ENCODE data around the gene HSPA12A.
"Not testable (repeated sequence)": the region's sequence is repeated elsewhere in the genome, so short reads cannot be mapped to it uniquely, and the experiment has no call there.

Gene HSPA12A

DNA sequence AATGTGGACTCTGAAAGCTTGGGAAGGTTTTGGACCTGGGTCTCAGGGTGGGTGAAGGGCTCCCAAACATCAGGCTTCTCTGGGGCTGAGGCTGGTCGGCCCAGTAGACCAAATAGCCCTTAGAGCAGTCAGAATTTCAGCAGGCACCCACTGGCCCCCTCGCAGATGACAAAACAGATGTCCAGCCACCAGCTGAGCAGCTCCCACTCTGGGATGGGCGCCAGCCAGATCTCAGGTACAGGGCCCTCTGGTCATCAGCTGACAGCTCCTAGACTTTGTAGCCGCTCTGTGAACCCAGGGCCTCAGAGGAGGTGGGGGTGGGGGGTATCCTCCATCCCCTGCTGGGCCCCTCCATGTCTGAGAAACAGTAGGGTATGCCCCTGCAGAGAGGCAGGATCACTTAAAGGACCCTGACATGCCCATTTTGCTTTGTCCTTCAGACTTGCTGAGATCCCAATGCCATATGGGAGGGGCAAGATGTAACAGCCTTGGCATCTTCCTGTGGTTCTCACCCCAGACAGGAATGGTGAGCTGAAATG lies 26.5 kb downstream of the HSPA12A start:
- no peak for DNase-seq

DNA sequence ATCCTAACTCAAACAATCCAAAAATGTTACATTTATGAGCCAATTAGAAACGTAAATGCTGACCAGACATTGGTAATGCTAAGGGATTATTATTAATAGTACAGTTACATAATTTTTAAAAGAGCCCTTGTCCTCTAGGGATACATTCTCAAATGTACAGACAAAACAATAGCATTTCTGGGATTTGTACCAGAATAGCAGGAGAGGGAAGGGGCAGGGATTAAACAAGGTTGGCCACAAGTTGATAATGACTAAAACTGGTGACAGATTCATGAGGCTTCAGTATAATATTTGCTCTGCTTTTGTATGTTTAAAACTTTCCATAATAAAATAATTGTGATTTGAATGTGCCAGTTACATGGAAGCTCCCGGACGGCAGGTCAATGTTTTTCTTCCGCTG lies 27.0 kb downstream of the HSPA12A start:
- no peak for DNase-seq

DNA sequence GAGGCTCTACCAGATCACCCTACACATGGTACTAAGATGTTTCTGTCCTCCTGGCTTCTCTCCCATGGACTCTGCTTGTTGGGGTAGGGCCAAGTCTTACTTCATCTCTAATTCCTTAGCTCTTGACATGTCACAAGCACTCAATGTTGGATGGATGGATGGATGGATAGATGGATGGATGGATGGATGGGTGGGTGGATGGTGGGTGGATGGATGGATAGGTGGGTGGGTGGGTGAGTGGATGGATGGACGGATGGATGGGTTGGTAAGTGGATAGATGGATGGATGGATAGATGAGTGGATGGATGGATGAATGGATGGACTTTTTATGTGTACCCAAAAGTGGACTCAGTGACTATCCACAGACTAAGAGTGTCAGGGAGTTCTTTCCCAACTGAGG lies 28.5 kb downstream of the HSPA12A start:
- no peak for DNase-seq

DNA sequence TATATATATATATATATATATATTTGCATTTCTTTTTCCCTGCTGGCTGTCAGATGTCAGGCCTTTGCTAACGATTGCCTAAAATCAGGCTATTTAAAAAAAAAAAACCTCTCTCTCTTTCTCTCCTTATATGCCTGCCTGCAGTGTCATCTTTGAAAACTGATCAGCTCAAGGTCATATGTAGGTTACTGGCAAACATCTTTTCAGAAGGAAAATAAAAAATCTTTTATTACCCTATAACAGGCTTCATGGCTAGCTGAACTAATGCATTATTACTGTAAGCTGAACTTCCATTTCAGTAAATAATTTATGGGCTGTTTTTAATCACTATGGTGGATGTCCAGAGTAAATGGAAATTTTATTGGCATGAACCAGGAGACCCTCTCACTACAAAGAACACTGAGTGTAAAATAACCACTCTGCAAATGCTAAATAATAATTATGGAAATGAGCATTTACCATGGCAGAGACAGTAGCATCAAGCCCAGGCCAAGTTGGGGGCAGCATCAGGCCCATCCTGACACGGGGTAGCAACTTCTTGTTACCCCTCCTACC lies 29.3 kb downstream of the HSPA12A start:
- no peak for DNase-seq

DNA sequence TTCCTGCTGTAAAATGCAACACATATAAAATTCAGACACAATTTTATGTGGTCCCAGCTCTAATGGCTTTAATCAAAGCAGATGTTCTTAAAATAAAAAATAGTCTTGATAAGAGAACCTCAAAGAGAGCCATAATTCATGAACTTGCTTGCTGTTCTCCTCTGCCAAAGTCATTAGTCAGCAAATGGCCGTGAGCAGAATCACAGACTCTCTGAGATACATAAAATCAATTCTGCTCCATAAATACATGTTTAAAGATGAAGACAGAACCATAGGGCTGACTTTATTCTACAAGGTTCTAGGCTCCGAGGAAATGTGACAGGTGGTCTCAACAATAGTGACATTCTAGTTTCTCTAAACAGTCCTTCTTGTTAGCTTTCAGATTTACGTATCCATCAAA lies 29.8 kb downstream of the HSPA12A start:
- no peak for DNase-seq

DNA sequence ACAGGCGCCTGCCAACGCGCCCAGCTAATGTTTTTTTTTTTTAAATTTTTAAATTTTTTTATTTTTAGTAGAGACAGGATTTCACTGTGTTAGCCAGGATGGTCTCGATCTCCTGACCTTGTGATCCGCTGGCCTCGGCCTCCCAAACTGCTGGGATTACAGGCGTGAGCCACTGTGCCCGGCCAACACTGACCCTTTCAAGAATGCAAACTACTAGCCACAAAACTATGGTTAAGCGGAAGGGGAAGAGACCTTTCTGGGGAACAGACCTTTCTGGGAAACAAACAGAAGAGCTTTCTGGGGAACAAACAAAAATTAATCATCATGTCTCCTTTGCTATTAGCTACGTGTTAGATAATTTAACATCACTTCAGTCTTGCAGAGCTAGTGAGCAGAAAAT lies 30.6 kb downstream of the HSPA12A start:
- not testable (repeated sequence) for DNase-seq

DNA sequence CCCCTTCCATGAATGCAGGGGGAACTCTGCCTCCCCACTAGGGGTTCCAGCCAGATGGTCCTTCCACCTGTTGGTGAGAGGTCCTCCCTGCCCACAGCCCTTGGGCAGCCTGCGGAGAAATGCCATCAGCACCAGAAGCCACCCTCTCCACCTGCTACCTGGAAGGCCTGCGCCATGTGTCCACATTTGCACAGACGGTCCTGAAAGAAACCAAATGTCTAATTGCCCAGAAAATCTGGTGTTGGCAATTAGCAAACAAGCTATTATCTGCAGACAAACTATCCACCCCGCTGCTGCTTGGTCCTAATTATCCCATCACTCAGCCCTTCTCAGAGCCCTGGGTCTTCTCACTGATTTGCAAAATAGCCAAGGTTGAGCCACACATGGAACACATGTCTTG lies 32.3 kb downstream of the HSPA12A start:
- no peak for DNase-seq

DNA sequence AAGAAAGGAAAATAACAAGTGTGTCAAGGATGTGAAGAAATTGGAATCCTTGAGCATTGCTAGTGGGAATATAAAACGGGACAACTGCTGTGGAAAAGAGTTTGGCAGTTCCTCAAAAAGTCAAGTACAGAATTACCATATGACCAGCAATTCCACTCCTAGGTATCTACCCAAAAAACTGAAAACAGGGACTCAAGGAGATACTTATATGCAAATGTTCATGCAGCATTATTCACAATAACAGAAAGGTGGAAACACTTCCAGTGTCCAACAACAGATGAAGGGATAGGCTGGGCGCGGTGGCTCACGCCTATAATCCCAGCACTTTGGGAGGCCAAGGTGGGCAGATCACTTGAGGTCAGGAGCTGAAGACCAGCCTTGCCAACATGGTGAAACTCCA lies 33.5 kb downstream of the HSPA12A start:
- no peak for DNase-seq

DNA sequence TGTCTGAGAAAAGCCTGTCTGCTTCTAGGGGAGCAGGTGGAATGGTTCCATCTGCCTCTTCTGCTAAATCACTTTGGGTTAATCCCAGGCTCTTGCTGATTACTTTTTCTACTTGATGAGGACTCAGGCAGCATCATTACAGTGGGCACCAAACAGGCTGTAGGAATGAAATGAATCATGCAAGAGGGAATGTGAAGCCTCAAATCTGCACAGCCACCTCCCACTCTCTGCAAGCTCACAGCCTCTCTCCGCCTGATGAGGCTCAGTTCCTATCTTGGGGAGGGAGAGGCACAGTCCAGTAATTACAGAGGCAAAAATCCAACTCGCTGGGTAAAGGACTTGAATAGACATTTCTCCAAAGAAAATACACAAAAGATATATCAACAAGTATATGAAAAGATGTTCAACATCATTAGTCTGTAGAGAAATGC lies 34.0 kb downstream of the HSPA12A start:
- no peak for DNase-seq

DNA sequence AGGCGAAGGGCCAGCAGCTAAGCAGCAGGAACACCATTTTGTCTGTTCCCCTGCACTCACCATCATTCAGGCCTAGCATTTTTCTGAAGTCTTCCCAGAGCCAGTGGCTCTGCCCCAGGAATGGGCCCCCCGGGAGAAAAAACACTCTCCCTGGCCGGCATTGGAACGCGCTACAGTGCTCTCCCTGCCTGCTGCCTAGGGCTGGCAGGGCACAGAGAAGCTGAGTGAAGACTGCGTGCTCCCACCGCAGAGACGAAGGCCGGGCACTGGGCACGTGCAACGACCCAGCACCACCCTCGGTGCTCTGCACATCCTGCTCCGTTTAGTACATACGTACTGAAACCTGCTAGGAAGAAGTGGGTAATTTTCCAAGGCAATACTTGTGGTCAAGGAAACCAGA lies 34.4 kb downstream of the HSPA12A start:
- DNase-seq = no peak

DNA sequence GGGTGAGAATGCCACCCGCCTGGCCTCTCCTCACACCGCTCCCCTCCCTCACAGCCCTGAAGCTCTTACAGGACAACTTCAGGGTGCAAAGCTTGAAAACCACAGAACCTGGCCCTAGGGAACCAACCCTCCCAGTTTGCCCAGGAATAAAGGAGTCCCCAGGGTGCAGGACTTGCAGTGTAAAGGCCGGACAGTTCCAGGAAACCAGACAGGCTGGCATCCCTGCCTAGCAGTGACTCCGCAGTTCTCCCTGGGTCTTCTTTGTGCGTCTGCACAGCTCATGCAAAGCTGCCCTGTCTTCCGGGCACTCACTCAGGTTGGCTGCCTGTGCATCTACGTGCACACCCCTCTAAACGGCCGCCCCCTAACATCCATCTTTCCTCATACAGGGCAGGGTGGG lies 36.1 kb downstream of the HSPA12A start:
- no peak for DNase-seq

DNA sequence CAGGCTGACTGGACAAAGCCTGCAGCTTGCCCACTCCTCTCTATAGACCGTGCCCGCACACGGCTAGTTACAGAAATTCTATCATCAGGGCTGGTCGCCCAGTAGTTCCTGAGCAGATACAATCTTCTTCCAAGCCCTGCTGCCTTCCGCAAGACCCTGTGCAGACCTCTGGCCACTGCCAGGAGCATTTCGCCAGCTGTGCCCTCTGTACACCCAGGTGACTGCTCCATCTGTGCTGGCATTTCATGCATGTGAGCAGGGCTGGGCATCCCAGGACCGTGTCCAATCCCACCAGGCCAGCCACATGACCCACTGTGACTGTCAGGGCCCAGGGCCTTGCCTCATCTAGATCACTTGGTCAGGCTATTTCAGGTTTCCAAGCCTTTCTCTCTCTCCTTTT lies 36.9 kb downstream of the HSPA12A start:
- DNase-seq = no peak

DNA sequence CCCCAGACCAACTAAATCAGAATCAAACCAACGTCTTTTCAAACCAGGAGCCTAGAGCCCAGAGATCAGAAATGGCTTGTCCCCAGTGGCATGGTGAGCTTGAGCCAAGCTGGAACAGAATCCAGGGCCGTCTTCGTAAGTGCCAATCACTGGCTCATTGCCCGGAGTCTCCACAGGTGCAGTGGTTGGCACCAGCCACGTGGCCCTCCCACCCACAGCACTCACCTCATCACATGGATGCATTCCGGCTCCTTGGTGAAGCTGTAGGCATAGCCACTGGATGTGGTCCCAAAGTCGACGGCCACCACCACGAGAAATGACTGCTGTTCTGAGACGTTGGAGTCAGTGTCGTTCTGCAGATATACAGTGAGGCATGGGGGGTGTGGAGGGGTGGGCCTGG lies 37.4 kb downstream of the HSPA12A start:
- DNase-seq = no peak

DNA sequence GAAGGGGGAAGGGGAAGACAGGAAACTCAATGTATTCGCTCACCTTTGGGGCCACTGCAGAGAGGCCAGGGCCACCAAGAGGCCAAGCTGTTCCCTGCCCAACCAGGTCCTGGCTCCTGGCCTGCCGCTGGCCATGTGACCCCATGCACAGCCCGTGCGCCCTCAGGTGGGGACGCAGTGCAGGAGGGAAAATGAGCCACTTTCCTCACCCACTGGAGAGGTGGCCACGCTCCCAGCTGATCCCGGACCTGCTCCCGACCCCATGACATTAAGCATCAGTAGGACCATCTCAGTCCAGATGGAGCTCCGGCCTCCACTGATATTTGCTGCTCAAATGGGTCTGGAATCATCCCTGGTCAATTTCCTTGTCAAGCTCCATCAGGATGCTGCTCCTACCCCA lies 40.2 kb downstream of the HSPA12A start:
- no peak for DNase-seq

DNA sequence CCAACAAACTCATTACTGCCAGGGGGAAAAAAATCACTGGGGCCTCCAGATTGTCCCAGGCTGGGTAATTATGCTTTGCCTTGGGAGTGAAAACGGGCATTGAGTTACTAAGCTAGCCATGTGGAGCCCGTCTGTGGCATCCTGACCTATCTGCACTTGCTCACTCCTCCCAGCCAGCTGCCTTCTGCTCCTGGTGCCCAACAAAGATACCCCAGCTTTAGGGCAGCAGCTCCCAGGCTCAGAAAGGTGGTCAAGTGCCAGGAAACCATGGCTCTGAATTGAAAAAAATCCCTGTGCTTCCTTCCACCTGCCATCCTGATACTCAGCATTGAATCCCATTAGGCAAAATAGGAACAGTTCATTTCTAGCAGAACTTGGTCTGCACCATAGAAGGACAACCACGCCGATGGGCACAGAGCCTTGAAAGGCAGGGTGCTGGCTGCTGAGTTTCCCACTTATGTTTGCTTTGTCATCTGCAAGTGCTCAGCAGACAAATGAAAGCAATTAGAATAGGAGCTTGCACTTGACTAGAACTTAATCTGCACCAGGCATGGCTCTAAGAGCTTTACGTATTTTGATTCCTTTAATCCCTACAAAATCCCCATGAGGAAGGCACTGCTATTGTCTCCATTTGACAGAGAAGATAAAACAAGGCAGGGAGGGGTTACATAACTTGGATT lies 42.8 kb downstream of the HSPA12A start:
- DNase-seq = no peak

DNA sequence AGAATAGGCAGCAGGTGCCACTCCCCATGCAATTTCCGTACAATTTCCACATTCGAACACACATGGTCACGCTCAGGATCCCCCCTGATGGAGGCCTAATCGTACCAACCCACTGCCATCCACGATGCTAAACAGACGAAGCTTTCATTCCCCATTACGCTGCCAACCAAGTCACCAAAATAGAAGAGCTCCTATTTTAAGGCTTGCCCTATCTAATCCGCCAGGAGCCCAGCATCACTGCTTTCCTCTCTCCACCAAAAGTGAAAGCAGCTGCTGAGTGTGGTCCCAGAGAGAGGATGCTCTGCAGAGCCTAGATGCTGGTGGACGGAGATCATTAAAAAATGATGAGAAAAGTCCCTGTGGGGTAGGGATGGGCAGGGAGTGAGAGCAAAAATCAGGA lies 43.3 kb downstream of the HSPA12A start:
- no peak for DNase-seq

DNA sequence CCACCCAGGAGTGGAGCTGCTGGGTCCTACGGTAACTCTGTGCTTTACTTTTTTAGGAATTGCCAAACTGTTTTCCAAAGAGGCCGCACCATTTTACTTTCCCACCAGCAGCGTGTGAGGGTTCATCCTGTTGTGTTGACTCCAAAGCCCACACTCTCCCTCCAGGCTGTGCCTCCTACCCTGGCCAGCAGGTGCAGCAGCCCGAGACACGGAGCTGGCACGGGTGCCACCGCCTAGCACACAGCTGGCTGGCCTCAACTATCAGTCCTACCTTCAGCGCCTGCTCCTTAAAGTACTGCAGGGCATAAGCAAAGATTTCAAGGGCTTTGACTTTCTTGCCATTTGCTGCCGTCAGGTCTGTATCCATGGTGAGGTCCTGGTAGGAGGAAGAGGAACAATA lies 44.0 kb downstream of the HSPA12A start:
- DNase-seq = no peak

DNA sequence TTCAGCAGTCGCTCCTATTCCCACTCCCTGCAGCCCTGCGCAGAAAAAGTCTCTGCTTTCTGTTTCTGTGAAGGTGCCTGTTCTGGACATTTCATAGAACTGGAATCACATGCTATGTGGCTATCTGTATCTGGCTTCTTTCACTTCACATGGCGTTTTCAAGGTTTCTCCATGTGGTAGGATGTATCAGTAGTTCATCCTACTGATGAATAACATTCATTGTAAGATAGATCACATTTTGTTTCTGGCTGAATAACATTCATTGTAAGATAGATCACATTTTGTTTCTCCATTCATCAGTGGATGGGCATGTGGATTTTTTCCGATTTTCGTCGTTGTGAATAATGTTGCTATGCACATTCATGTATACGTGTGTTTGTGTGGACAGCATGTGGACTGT lies 44.5 kb downstream of the HSPA12A start:
- DNase-seq = no peak

DNA sequence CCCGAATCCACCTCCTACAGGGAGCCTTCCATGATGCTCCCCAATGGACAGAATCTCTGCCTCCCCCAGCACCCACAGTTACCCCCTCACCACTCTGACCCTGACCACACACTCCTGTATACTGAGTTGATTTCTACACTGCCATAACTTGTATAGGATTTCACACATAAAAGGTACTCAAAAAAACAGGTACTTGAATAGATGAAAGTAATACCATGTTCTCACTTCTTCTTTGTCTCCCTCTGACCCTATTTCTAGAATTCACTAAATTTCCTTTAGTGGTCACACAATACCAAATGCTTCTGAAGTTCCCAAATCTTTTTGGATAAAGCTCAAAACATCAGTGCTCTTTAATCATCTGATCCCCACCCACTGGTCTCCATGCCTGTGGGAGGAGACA lies 45.4 kb downstream of the HSPA12A start:
- DNase-seq = no peak

DNA sequence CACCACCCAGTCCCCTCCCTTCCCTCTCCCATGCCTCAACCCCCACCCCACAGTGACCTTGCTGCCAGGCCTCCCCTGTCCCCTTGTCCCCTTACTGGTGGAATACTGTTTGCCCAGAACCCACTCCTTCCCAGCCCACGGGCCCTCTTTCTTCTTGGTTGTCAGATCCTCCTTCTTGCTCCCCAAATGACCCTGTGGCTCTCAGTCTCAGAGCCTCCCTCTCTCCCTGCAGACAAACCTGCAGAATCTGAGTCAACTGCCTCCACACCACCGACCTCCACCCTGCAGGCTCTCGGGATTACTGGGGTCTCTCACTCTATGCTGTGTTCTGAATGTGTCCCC lies 47.5 kb downstream of the HSPA12A start:
- no peak for DNase-seq

DNA sequence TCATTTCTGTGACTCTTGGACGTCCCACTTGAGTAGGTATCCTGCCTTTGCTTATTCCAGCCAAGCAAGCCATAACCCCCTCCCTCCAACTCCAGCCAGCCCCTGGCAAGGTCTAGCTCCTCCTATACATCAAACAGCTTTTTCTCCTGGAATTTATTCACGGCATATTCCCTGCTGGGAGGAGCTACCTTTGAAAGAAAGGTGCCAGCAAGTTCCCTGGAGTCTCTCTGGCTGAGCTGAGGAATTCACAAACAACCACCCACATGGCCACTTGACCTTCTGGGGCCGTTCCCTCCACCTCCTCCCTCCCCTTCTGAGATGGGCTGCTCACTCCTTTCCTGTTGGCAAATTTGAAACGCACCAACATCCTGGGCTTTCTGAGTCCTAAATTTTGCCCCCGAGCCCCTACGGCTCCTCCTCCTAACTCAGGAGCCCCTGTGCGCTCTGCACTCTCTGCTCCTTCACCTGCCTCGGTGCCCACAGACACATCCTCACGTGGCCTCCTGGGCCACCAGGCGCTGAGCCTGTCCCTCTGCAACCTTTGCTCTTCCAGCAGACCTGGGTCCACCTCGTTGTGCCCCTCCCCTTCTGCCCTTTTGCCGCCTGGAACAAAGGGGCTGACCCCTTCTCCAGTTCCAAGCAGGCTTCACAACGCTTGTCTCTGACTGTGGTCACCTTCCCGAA lies 48.0 kb downstream of the HSPA12A start:
- DNase-seq = no peak

DNA sequence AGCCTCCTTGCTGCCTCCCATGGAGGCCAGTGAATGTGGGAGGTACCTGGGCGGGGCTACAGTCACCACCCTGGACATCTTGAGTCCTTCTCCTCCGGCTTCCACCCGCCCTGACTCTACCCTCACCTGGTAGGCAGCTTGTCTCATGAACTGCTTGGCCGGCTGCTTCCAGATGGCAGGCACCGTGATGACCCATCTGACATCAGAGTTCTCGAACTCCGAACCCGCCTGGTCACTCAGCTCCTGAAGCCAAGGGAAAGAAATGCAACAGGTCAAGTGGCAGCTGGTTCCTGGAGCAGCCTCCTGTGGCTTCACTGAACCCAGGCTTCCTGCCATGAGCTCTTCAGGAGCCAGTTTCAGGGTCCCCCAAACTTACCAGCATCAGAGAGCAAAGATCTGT lies 50.1 kb downstream of the HSPA12A start:
- DNase-seq = no peak

DNA sequence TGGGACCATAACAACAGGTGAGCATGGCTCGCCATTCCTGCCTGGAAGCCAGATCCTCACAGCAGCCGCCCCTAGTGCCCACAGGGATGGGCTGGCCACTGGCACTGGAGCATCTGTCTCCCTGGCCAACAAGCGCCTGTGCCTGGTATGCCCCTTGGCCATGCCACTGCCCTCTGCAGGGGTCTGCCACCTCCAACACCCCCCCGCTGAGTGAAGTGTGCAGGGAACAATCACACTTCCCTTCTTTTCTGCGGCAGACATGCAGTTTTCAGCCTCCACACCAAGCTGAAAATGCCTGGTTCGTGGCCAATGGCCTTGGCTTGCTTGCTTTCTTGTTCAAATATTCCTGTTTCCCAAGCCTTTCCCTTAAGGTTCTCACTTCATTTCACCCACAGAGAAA lies 50.7 kb downstream of the HSPA12A start:
- DNase-seq = no peak
